WTC11 (cell line): ENCODE data around the gene SERP2.

Source experiments
- ATF3 ChIP-seq: sonication (generic); formaldehyde crosslinking; conservative IDR thresholded peaks from 2 replicates; pipeline ENCODE4 v1.8.1; 2022; ENCODE audit warnings: mild to moderate bottlenecking, missing genetic modification reagents
- ATF6 ChIP-seq: sonication (generic); formaldehyde crosslinking; IDR thresholded peaks from 2 replicates; pipeline ENCODE4 v1.8.1; 2023; ENCODE audit warnings: mild to moderate bottlenecking, missing genetic modification reagents
- CTCF ChIP-seq: fragments of 200-600 bp; IDR thresholded peaks from 2 replicates; pipeline ENCODE4 v1.8.0; 2022; ENCODE audit warnings: antibody characterized with exemption
- ELF4 ChIP-seq: sonication (generic); formaldehyde crosslinking; IDR thresholded peaks from 2 replicates; pipeline ENCODE4 v1.8.1; 2022; ENCODE audit warnings: low read depth, mild to moderate bottlenecking, moderate library complexity, missing genetic modification reagents
- ETV6 ChIP-seq: sonication (generic); formaldehyde crosslinking; IDR thresholded peaks from 2 replicates; pipeline ENCODE4 v1.8.1; 2022; ENCODE audit warnings: mild to moderate bottlenecking, missing genetic modification reagents
- HMGXB4 ChIP-seq: sonication (generic); formaldehyde crosslinking; IDR thresholded peaks from 2 replicates; pipeline ENCODE4 v1.8.1; 2023; ENCODE audit warnings: mild to moderate bottlenecking, moderate library complexity, missing genetic modification reagents
- MAX ChIP-seq: sonication (generic); formaldehyde crosslinking; IDR thresholded peaks from 2 replicates; pipeline ENCODE4 v1.8.0; 2022; ENCODE audit warnings: mild to moderate bottlenecking, missing genetic modification reagents
- NR2C2 ChIP-seq: sonication (generic); formaldehyde crosslinking; IDR thresholded peaks from 2 replicates; pipeline ENCODE4 v1.8.0; 2022; ENCODE audit warnings: mild to moderate bottlenecking, missing genetic modification reagents
- RORB ChIP-seq: fragments of 250-450 bp; sonication (Bioruptor Pico); IDR thresholded peaks from 2 replicates; pipeline ENCODE4 v1.9.0; 2021; ENCODE audit warnings: mild to moderate bottlenecking
- SMAD3 ChIP-seq: sonication (generic); formaldehyde crosslinking; IDR thresholded peaks from 2 replicates; pipeline ENCODE4 v1.8.0; 2022; ENCODE audit warnings: missing genetic modification reagents, mild to moderate bottlenecking, borderline replicate concordance
- USF2 ChIP-seq: sonication (generic); formaldehyde crosslinking; IDR thresholded peaks from 2 replicates; pipeline ENCODE4 v1.8.1; 2023; ENCODE audit warnings: mild to moderate bottlenecking, missing genetic modification reagents, moderate library complexity
- ZNF121 ChIP-seq: sonication (generic); formaldehyde crosslinking; IDR thresholded peaks from 2 replicates; pipeline ENCODE4 v1.8.0; 2023; ENCODE audit warnings: missing genetic modification reagents
- ZNF416 ChIP-seq: fragments of 250-450 bp; sonication (Bioruptor Pico); IDR thresholded peaks from 2 replicates; pipeline ENCODE4 v1.9.0; 2021; ENCODE audit warnings: mild to moderate bottlenecking, inconsistent platforms

GRCh38 chr13:44389060-44389666 lies 15.5 kb downstream of the SERP2 start:
- no peak for TF ChIP-seq CTCF
- no peak for TF ChIP-seq ETV6
- no peak for TF ChIP-seq SMAD3
- no peak for TF ChIP-seq HMGXB4 (CRISPR knock-in tag)
- TF ChIP-seq ATF6 (CRISPR knock-in tag) = no peak
- TF ChIP-seq USF2 = no peak
- no peak for TF ChIP-seq ZNF121
- no peak for TF ChIP-seq MAX
- TF ChIP-seq ELF4 (CRISPR knock-in tag) = no peak
- no peak for TF ChIP-seq RORB (CRISPR knock-in tag)
- TF ChIP-seq NR2C2 (CRISPR knock-in tag) = no peak
- no peak for TF ChIP-seq ATF3 (CRISPR knock-in tag)
- TF ChIP-seq ZNF416 = no peak
